GM12878 (cell line): ENCODE measurements around the gene CCDC136. TPM values are rescaled to one million over a fixed set of nuclear protein-coding genes. Genes with fewer than 3 reads are reported as not detected.

Source experiments
- ESRRA ChIP-seq: IDR thresholded peaks from 2 replicates; pipeline ENCODE4 v1.6.1; 2012; ENCODE audit warnings: mild to moderate bottlenecking, low read length, improper control_type of control experiment
- SREBF1 ChIP-seq: IDR thresholded peaks from 2 replicates; pipeline ENCODE4 v1.6.1; 2012; ENCODE audit warnings: mild to moderate bottlenecking, low read length
- ZBED1 ChIP-seq: IDR thresholded peaks from 2 replicates; pipeline ENCODE4 v1.6.1; 2016; ENCODE audit warnings: borderline replicate concordance
- polyA plus RNA-seq, 11 experiments: library from polyadenylated mRNA; depleted of rRNA in 4 of 11; unstranded in 6 of 11; stranded (reverse) in 5 of 11; fragments of >200 nt; fragmentation: Nextera tagmentation in 4 of 11; fragmentation: Illumina TruSeq in 1 of 11; extraction: Ambion mirVana in 4 of 11; extraction: Trizol in 1 of 11; gene quantifications; 1 replicate in 1 of 11; 2 replicates in 10 of 11; pipeline versions ENCODE4 v1.2.1 to v1.2.3, GENCODE V29; 2011 to 2016; ENCODE audit warnings: inconsistent platforms in 2 of 11, missing spikeins in 2 of 11, low read depth in 1 of 11
- total RNA-seq, 4 experiments: library from RNA; depleted of rRNA in 3 of 4; stranded (reverse); fragments of >200 nt in 3 of 4; fragmentation: Illumina TruSeq in 1 of 4; extraction: Trizol in 1 of 4; gene quantifications; 2 replicates each; pipeline versions ENCODE4 v1.2.1 to v1.2.3, GENCODE V29; 2013 to 2021
- TF ChIP-seq, protein P1 (sequence below): fragments of 450-650 bp; formaldehyde crosslinking; IDR thresholded peaks from 2 replicates; pipeline ENCODE4 v1.4.0; 2020; ENCODE audit warnings: mild to moderate bottlenecking, moderate library complexity
- TF ChIP-seq, protein P2 (sequence below): fragments of 450-650 bp; IDR thresholded peaks from 2 replicates; pipeline ENCODE4 v1.6.1; 2017; ENCODE audit warnings: borderline replicate concordance

Gene CCDC136
- total and polyA plus RNA-seq, 10 of the 15 experiments (the other 5 are each of a cell fraction or from before 2014, with no cell fraction given) = 0.32 to 4.8 (median 1.5) TPM

DNA sequence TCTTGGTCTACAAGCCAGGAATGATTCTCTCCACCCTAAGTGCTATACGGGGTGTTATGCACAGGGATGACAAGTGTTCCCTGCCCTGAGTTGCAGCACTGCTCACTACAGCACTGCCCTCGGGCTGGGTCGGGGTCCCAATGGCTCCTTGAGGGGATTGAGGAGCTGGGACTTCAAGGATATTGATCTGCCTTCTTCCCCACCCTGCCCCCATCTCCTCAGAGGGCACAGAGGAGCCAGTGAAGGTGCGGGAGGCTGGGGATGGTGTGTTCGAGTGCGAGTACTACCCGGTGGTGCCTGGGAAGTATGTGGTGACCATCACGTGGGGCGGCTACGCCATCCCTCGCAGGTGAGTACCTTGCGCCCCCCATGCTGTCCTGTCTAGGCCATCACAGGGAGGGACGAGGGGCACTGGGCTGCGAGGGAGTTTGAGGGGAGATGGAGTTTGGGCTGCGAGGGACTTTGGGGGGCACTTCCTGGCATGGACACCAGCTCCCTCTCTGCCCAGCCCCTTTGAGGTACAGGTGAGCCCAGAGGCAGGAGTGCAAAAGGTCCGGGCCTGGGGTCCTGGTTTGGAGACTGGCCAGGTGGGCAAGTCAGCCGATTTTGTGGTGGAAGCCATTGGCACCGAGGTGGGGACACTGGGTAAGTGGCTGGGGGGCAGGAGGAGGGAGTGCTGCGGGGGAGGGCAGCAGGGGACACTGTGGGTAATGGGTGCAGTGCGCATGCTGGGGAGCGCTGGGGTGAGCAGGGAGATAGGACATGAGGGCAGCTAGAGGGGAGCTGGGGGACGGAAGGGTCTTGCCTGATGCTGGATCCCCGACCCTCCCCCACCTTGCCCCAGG lies 48.8 kb downstream of the CCDC136 start (continued):
- TF ChIP-seq, protein P1, sequence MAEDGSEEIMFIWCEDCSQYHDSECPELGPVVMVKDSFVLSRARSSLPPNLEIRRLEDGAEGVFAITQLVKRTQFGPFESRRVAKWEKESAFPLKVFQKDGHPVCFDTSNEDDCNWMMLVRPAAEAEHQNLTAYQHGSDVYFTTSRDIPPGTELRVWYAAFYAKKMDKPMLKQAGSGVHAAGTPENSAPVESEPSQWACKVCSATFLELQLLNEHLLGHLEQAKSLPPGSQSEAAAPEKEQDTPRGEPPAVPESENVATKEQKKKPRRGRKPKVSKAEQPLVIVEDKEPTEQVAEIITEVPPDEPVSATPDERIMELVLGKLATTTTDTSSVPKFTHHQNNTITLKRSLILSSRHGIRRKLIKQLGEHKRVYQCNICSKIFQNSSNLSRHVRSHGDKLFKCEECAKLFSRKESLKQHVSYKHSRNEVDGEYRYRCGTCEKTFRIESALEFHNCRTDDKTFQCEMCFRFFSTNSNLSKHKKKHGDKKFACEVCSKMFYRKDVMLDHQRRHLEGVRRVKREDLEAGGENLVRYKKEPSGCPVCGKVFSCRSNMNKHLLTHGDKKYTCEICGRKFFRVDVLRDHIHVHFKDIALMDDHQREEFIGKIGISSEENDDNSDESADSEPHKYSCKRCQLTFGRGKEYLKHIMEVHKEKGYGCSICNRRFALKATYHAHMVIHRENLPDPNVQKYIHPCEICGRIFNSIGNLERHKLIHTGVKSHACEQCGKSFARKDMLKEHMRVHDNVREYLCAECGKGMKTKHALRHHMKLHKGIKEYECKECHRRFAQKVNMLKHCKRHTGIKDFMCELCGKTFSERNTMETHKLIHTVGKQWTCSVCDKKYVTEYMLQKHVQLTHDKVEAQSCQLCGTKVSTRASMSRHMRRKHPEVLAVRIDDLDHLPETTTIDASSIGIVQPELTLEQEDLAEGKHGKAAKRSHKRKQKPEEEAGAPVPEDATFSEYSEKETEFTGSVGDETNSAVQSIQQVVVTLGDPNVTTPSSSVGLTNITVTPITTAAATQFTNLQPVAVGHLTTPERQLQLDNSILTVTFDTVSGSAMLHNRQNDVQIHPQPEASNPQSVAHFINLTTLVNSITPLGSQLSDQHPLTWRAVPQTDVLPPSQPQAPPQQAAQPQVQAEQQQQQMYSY (CRISPR knock-in tag) = no peak
- TF ChIP-seq ESRRA (no peak), SREBF1 (no peak), ZBED1 (no peak)
- TF ChIP-seq, protein P2, sequence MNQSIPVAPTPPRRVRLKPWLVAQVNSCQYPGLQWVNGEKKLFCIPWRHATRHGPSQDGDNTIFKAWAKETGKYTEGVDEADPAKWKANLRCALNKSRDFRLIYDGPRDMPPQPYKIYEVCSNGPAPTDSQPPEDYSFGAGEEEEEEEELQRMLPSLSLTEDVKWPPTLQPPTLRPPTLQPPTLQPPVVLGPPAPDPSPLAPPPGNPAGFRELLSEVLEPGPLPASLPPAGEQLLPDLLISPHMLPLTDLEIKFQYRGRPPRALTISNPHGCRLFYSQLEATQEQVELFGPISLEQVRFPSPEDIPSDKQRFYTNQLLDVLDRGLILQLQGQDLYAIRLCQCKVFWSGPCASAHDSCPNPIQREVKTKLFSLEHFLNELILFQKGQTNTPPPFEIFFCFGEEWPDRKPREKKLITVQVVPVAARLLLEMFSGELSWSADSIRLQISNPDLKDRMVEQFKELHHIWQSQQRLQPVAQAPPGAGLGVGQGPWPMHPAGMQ = no peak
- TF ChIP-seq, all 136 proteins: peak for 0
